GM23248 (cell line): ENCODE data around the gene DIP2C.

Experiments used
- EZH2 ChIP-seq: fragments of 200-600 bp; sonication (generic); IDR thresholded peaks from 2 replicates; pipeline ENCODE4 v1.6.1; 2018; ENCODE audit warnings: antibody characterized with exemption, mild to moderate bottlenecking; ENCODE audit not compliant: insufficient read depth, poor library complexity, severe bottlenecking
- EZH2phosphoT487 ChIP-seq: fragments of 200-600 bp; sonication (generic); IDR thresholded peaks from 2 replicates; pipeline ENCODE4 v1.6.1; 2018; ENCODE audit warnings: antibody characterized with exemption, moderate library complexity, mild to moderate bottlenecking, low read depth; ENCODE audit not compliant: insufficient read depth

DNA sequence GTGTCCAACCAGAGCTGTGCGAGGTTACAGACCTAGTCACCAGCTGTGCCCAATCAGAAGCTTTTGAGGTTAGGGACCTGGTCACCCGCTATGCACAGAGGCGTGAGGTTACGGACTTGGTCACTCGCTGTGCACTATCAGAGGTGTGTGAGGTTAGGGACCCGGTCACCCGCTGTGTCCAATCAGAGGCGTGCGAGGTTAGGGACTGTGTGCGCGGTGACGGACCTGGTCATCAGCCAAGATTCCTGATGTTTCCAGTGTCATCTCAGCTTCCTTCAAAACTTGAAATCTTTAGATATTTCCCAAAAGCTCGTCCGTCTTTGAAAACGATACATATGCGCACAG is 182.1 kb downstream of the DIP2C start:
- no peak for TF ChIP-seq EZH2phosphoT487
- no peak for TF ChIP-seq EZH2
